Retinal pigment epithelial cell (primary cell): ENCODE data around the gene TNFRSF8.

Experiments
- DNase-seq: peaks from one replicate; pipeline ENCODE4 v3.0.0-alpha.2; 2010; ENCODE audit warnings: low read depth
- H3K4me3 ChIP-seq: 2 replicates; pipeline ENCODE4 v1.5.1; 2011; ENCODE audit warnings: mild to moderate bottlenecking, low read length, control low read depth, moderate library complexity
- CTCF ChIP-seq: conservative IDR thresholded peaks from 2 replicates; pipeline ENCODE4 v1.5.1; 2011; ENCODE audit warnings: low read depth, low read length, control low read depth, inconsistent platforms

The TNFRSF8 gene

GRCh38 chr1:12146343-12147112, 83.4 kb downstream of the TNFRSF8 start:
- no peak for TF ChIP-seq CTCF
- DNase-seq, result no peak
- H3K4me3 ChIP-seq, result no peak overlapping the region

GRCh38 chr1:12147201-12147701, 84.1 kb downstream of the TNFRSF8 start:
- TF ChIP-seq CTCF, result no peak
- DNase-seq, result no peak
- H3K4me3 ChIP-seq, result no peak overlapping the region

GRCh38 chr1:12148160-12148957, 85.3 kb downstream of the TNFRSF8 start:
- no peak for TF ChIP-seq CTCF
- DNase-seq, result no peak
- H3K4me3 ChIP-seq, result no peak overlapping the region

GRCh38 chr1:12148958-12149790, 86.1 kb downstream of the TNFRSF8 start:
- TF ChIP-seq CTCF, result no peak
- no peak for DNase-seq

GRCh38 chr1:12149791-12150175, 86.7 kb downstream of the TNFRSF8 start:
- H3K4me3 ChIP-seq, result no peak overlapping the region
- TF ChIP-seq CTCF, result no peak
- no peak for DNase-seq

More at GRCh38 chr1:12148958-12149790, 86.1 kb downstream of the TNFRSF8 start:
- no peak overlapping the region for H3K4me3 ChIP-seq

GRCh38 chr1:12150456-12151200, 87.5 kb downstream of the TNFRSF8 start:
- no peak for TF ChIP-seq CTCF
- no peak overlapping the region for H3K4me3 ChIP-seq
- no peak for DNase-seq
